Muscle layer of duodenum (tissue), 2 donors: ENCODE measurements around the gene UBE2C.

ENCODE experiments used
- H3K27ac ChIP-seq: one replicate; pipeline ENCODE4 v1.7.0; 2013; ENCODE audit warnings: mild to moderate bottlenecking, low read length
- H3K27me3 ChIP-seq: one replicate; pipeline ENCODE4 v1.7.0; 2013; ENCODE audit warnings: low read depth, mild to moderate bottlenecking, control low read depth, low read length
- H3K36me3 ChIP-seq, 2 donors: one replicate each; pipeline ENCODE4 v1.7.0; 2013; ENCODE audit warnings: low read length in 2 of 2, control low read depth in 1 of 2, mild to moderate bottlenecking in 1 of 2; ENCODE audit not compliant: insufficient read depth in 2 of 2, control insufficient read depth in 1 of 2
- H3K4me1 ChIP-seq, 2 donors: one replicate each; pipeline ENCODE4 v1.7.0; 2013; ENCODE audit warnings: low read length in 2 of 2, mild to moderate bottlenecking in 2 of 2, control low read depth in 1 of 2, moderate library complexity in 1 of 2; ENCODE audit not compliant: insufficient read depth in 2 of 2, control insufficient read depth in 1 of 2
- H3K4me3 ChIP-seq, 2 donors: one replicate each; pipeline ENCODE4 v1.7.0; 2013; ENCODE audit warnings: low read length in 2 of 2, low read depth in 1 of 2, mild to moderate bottlenecking in 1 of 2
- H3K9me3 ChIP-seq, 2 donors: one replicate each; pipeline ENCODE4 v1.7.0; 2013; ENCODE audit warnings: low read length in 2 of 2, control low read depth in 1 of 2, mild to moderate bottlenecking in 1 of 2; ENCODE audit not compliant: control insufficient read depth in 1 of 2
- donor health status: healthy.

UBE2C gene

DNA sequence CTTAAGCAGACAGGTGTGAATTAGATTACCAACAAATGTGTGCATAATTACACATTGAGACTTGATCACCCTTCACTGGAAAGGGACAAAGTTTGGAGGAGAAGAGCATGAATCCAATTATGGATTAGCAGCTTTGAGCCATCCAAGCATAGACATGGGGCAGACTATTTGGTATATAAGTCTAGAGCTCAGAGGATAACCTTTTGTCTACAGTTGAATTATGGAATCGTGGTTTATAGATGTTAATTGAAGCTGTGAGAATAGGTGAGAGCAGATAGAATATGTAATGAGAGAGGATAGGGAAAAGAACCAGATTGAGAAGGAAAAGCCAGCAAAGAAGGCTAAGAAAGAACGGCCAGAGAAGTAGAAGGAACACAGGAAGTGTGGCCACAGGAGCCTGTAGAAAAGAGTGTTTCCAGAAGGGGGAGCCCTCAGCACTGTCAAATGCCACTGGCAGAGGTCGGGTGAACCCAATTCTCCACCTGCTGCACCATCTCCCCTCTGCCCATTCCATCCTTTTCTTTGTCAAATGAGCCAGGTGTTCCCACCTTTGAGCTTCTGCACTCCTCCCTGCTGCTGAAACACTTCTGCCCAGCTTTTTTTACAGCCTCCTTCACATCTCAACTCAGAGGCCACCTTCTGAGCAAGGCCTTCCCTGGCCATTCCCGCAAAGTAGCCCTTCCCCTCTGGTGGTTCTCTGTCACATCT, 13.4 kb upstream of the UBE2C start:
- H3K27ac ChIP-seq = peak overlapping the region; percentile 17
- H3K4me1 ChIP-seq = peaks cover 0 to 7% of the 10 kb centered on the region in 2 donors
- H3K4me3 ChIP-seq = no peak overlapping the region
- no peaks in the 10 kb centered on the region for H3K9me3 ChIP-seq
- peaks cover 42 to 59% of the 10 kb centered on the region in 2 donors for H3K36me3 ChIP-seq
- H3K27me3 ChIP-seq = no peaks in the 10 kb centered on the region

DNA sequence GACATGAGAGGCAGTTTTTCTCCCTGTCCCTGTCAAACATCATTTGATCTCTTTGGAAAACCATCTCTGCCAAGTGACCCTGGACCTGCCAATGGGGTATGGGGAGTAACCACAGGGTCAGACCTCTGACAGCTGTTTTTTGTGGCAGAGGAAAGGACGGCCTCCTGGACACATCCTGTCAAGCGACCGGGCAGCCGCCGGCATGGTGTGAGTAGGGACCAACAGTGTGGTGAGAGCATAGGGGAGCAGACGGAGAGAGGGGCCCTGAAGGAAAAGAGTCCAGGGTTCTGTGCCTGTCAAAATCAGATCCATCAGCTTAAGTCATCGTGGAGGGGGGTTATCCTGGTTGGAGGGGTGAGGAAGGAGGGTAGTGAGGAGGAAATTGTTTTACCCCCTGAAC, 10.6 kb upstream of the UBE2C start:
- H3K4me1 ChIP-seq = peaks cover 0 to 7% of the 10 kb centered on the region in 2 donors
- H3K36me3 ChIP-seq = peaks cover 47 to 61% of the 10 kb centered on the region in 2 donors
- no peaks in the 10 kb centered on the region for H3K9me3 ChIP-seq
- H3K27me3 ChIP-seq = no peaks in the 10 kb centered on the region
- H3K4me3 ChIP-seq = no peak overlapping the region
- no peak overlapping the region for H3K27ac ChIP-seq

DNA sequence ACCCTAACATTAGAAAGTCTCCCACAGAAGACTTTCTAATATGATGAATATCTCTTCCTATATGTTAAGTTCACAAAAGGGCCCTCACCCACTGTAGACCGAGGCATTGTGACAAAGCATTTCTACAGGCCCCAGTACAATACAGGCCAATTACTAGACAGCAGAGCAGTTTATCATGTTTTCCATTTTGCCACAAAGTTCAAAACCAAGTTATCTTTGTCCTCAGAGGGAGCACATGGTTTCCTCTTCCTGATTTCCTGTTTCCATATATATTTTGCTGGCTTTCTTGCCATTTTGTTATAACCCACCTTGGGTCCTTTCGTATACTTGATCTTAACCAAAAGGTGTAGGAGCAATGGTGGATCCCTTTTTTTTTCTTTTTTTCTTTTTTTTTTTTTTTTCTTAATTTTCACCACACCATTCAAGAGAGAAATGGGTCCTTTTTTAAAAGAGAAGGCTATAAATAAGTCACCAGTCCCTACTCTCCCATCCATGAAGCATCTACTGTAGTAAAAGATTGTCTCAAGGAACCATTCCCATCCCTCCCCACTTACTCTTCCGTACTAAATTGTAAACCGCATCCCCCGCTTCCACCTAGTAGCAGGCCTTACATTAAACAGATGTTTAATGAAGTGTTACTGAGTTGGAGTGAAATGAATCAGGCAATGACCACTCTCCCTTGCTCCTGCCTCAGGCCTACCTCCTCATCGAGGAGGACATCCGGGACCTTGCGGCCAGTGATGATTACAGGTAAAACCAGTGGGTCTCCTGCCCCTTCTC, 2.1 kb upstream of the UBE2C start:
- Histone ChIP-seq H3K4me3 (no peak overlapping the region), H3K27ac (no peak overlapping the region), H3K9me3 (no peaks in the 10 kb centered on the region), H3K36me3 (peaks cover 33 to 58% of the 10 kb centered on the region in 2 donors), H3K4me1 (peaks cover 4 to 8% of the 10 kb centered on the region in 2 donors), H3K27me3 (no peaks in the 10 kb centered on the region)

DNA sequence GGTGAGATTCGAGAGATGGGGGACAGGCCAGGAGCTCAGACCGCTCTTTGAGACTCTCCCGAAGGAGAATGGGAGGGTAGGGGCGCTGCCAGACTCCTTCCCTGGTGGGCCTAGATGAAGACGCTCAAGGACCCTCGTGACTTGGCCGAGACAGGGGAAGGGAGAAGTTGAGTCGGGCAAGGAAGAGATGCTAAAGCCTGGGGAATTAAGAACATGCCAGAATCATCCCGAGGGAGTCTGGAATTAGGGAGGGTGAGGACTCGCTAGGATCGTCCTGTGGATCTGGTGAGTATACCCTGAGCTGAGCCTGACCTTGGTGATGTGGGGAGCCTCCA, 529 bp downstream of the UBE2C start:
- Histone ChIP-seq H3K4me3 (peak overlapping the region; percentile 64 to 83), H3K36me3 (peaks cover 24 to 36% of the 10 kb centered on the region in 2 donors), H3K4me1 (peaks cover 4 to 8% of the 10 kb centered on the region in 2 donors), H3K27me3 (no peaks in the 10 kb centered on the region), H3K9me3 (no peaks in the 10 kb centered on the region), H3K27ac (no peak overlapping the region)

DNA sequence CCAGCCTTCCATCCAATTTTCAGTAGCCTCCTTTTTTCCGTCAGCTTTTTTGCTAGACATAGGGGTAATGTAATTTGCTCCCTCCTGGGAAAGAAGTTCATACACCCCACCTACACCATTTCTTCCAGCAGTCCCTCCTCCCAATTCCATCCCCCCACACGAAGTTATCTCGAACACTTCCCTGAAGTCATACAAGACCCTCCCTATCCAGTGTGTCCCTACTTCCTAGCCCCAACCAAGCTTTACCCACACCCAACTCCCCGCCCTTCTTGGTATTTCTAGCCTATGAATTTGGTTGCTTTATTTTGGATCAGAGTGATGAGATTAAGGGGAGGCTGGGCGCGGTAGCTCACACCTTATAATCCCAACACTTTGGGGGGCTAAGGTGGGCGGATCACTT, 1.0 kb downstream of the UBE2C start:
- Histone ChIP-seq H3K4me1 (peaks cover 4 to 8% of the 10 kb centered on the region in 2 donors), H3K27me3 (no peaks in the 10 kb centered on the region), H3K36me3 (peaks cover 24 to 32% of the 10 kb centered on the region in 2 donors), H3K4me3 (peak overlapping the region in 1 of 2 donors; percentile 64), H3K9me3 (no peaks in the 10 kb centered on the region), H3K27ac (no peak overlapping the region)

DNA sequence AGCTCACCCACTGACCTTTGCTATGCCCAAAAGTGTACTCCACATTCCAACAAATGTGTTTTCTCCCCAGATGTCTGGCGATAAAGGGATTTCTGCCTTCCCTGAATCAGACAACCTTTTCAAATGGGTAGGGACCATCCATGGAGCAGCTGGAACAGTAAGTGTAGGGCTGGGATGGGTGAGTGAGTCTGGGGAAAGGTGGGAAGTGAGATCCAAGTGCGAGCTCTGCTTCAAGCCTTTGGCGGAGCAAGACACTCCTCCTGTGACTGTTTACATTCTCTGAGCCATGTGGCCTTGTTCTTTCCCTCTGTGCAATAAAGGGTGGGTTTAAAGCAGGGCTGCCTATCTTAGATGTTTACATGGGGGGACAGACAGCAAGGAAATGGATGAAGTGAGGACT, 1.9 kb downstream of the UBE2C start:
- no peak overlapping the region for H3K4me3 ChIP-seq
- H3K9me3 ChIP-seq = no peaks in the 10 kb centered on the region
- H3K4me1 ChIP-seq = peaks cover 4 to 8% of the 10 kb centered on the region in 2 donors
- H3K27me3 ChIP-seq = no peaks in the 10 kb centered on the region
- no peak overlapping the region for H3K27ac ChIP-seq
- H3K36me3 ChIP-seq = peaks cover 17 to 23% of the 10 kb centered on the region in 2 donors

DNA sequence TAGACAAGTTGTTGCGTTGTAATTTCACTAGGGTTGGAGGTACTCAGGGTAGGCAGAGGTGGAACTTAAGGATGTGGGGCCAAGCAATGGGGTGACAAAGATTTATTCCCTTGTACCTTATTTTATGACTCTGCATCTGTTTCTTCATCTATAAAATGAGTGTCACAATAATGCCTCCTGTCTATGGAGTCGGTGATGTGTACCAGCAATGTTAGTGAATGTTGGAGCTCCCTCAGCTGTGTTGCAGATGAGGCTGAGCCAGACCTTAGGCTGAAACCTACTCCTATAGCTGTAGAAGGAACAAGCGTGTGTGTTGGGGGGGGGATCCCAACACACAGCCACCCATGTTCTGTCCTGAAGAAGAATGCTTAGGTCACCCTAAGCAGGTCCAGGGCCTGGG, 4.5 kb downstream of the UBE2C start:
- Histone ChIP-seq H3K4me1 (peaks cover 4 to 8% of the 10 kb centered on the region in 2 donors), H3K9me3 (no peaks in the 10 kb centered on the region), H3K36me3 (no peaks in the 10 kb centered on the region), H3K27ac (no peak overlapping the region), H3K4me3 (no peak overlapping the region), H3K27me3 (no peaks in the 10 kb centered on the region)

DNA sequence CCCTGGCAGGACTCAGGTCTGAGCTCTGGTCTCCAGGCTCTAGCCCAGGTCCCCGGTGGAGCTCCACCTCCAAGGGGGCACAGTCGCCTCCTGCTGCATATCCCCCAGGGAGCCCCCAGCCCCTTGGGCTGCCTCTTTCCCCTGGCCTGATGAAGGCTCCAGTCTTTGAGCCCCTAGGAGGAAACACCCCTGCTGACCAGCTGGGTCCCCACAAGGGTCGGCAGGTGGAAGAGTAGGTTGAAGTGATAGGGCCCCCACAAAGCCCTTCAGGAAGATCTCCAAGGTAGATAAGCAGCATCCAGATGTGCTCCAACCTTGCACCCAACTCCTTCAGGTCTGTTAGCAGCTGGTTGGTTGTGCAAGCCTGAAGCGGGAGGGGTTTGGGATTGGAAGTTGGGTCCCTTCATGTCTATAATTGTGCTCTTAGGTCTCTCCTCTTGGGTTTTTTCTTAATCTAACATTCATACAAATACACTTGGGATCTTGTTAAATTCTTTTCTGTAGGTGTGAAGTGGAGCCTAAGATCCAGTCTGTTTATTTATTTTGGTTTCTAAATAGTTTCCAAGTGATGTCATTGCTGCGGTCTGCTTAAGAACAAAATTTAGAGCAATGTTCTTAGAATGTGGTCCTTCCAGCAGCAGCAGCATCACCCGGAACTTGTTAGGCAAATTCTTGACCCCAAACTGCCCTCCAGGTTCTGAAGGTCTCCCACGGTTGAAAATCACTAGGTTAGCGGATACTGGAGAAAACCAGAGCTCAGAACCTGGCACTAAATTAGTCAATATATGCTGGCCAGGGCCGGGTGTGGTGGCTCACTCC, 5.1 kb downstream of the UBE2C start:
- Histone ChIP-seq H3K4me1 (peaks cover 4 to 9% of the 10 kb centered on the region in 2 donors), H3K36me3 (no peaks in the 10 kb centered on the region), H3K27ac (no peak overlapping the region), H3K4me3 (no peak overlapping the region), H3K27me3 (no peaks in the 10 kb centered on the region), H3K9me3 (no peaks in the 10 kb centered on the region)

DNA sequence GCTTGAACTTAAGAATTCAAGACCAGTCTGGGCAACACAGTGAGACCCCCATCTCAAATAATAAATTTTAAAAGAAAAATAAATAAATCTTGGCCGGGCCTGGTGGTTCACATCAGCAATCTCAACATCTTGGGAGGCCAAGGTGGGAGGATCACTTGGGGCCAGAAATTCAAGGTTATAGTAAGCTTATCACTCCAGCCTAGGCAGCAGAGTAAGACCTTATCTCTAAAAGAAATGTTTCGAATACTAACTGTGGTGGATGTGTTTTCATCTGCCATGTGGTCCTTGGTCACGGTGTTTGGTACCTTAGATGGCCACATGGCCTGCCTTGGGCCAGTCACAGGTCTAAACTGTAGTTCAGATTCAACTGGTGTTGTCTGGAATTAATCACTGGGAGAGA, 5.8 kb downstream of the UBE2C start:
- no peaks in the 10 kb centered on the region for H3K27me3 ChIP-seq
- H3K27ac ChIP-seq = no peak overlapping the region
- no peaks in the 10 kb centered on the region for H3K36me3 ChIP-seq
- H3K9me3 ChIP-seq = no peaks in the 10 kb centered on the region
- peaks cover 0 to 9% of the 10 kb centered on the region in 2 donors for H3K4me1 ChIP-seq
- H3K4me3 ChIP-seq = no peak overlapping the region

DNA sequence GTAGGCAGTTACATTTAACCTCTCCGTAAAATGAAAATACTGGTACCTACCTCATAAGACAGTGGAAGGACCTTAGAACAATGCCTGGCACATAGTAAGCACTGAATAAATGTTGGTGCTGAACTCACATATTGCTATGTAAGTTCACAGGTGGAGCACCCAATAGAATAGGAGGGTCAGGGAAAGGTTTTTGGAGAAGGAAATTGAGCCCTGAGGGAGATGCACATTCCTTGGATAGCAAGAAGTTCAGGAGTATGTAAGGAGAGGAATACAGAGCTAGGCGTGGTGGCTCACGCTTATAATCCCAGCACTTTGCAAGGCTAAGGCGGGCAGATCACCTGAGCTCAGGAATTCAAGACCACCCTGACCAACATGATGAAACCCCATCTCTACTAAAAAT, 7.0 kb downstream of the UBE2C start:
- Histone ChIP-seq H3K4me1 (peaks cover 0 to 20% of the 10 kb centered on the region in 2 donors), H3K36me3 (no peaks in the 10 kb centered on the region), H3K9me3 (no peaks in the 10 kb centered on the region), H3K4me3 (no peak overlapping the region), H3K27ac (no peak overlapping the region), H3K27me3 (no peaks in the 10 kb centered on the region)

DNA sequence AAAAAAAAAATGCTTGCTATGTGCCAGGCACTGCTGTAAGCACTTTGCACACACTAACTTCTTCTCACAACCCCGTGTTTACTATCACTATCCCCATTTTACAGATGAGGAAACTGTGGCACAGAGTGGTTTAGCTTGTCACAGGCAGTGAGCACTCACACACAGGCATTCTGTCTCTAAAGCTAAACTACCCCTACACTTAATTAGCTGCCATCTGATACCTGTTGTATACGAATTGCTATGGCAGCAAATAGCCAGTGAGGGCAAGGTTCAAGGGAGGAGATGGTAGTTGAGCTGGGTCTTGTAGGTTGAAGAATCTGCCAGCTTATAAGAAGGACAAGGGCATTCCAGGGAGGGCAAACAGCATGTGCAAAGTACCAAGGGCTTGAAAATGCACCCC, 9.5 kb downstream of the UBE2C start:
- Histone ChIP-seq H3K4me1 (peaks cover 0 to 32% of the 10 kb centered on the region in 2 donors), H3K9me3 (no peaks in the 10 kb centered on the region), H3K36me3 (no peaks in the 10 kb centered on the region), H3K4me3 (no peak overlapping the region), H3K27me3 (no peaks in the 10 kb centered on the region), H3K27ac (no peak overlapping the region)
